Endothelial cell of umbilical vein (primary cell): ENCODE data around the gene ALOX5.

Experiments used
- FOS ChIP-seq: IDR thresholded peaks from 2 replicates; pipeline ENCODE4 v1.6.1; 2011; ENCODE audit warnings: mild to moderate bottlenecking, low read length, moderate library complexity, borderline replicate concordance; ENCODE audit not compliant: insufficient read depth
- POLR2A ChIP-seq: IDR thresholded peaks from 2 replicates; pipeline ENCODE4 v1.6.1; 2012; ENCODE audit warnings: low read depth, mild to moderate bottlenecking, control low read depth, low read length
- POLR2AphosphoS5 ChIP-seq: IDR thresholded peaks from 2 replicates; pipeline ENCODE4 v1.6.1; 2012; ENCODE audit warnings: low read depth, mild to moderate bottlenecking, control low read depth, low read length, moderate library complexity; ENCODE audit not compliant: insufficient read depth

GRCh38 chr10:45325116-45325515, 48.9 kb upstream of the ALOX5 start:
- TF ChIP-seq POLR2A (no peak), POLR2AphosphoS5 (no peak), FOS (no peak)
